DND-41 (cell line): ENCODE data around the gene SLC1A7.

ENCODE experiments used
- ATAC-seq: fragments of 200-7000 bp; cut with Tn5 transposase; 3 replicates; pipeline ENCODE4 v1.9.1; 2021; ENCODE audit warnings: low read depth; ENCODE audit not compliant: insufficient read depth
- DNase-seq: peaks from one replicate; pipeline ENCODE4 v3.0.0-alpha.2; 2020
- H2AFZ ChIP-seq: 2 replicates; pipeline ENCODE4 v1.6.0; 2012; ENCODE audit warnings: low read depth, low read length
- H3K27ac ChIP-seq: 2 replicates; pipeline ENCODE4 v1.5.1; 2012; ENCODE audit warnings: low read length, inconsistent platforms
- H3K27me3 ChIP-seq: fragments of 200-600 bp; sonication (generic); 2 replicates; pipeline ENCODE4 v1.6.0; 2012; ENCODE audit warnings: low read length, mild to moderate bottlenecking, inconsistent platforms; ENCODE audit not compliant: insufficient read depth, poor library complexity
- H3K36me3 ChIP-seq: 2 replicates; pipeline ENCODE4 v1.5.1; 2012; ENCODE audit warnings: low read length, inconsistent platforms; ENCODE audit not compliant: insufficient read depth
- H3K4me1 ChIP-seq: 2 replicates; pipeline ENCODE4 v1.5.1; 2012; ENCODE audit warnings: mild to moderate bottlenecking, low read length; ENCODE audit not compliant: insufficient read depth
- H3K4me2 ChIP-seq: 2 replicates; pipeline ENCODE4 v1.6.0; 2012; ENCODE audit warnings: mild to moderate bottlenecking, moderate library complexity, low read length, inconsistent platforms; ENCODE audit not compliant: insufficient read depth
- H3K4me3 ChIP-seq, 2 experiments: fragments of 200-600 bp in 1 of 2; shearing (Covaris generic) in 1 of 2; 2 replicates each; pipeline ENCODE4 v1.5.1; 2012 to 2016; ENCODE audit warnings: inconsistent platforms in 2 of 2, low read length in 2 of 2, mild to moderate bottlenecking in 2 of 2, low read depth in 1 of 2, moderate library complexity in 1 of 2
- H3K79me2 ChIP-seq: 2 replicates; pipeline ENCODE4 v1.6.0; 2012; ENCODE audit warnings: low read length, inconsistent platforms; ENCODE audit not compliant: insufficient read depth
- H3K9ac ChIP-seq: 2 replicates; pipeline ENCODE4 v1.6.0; 2012; ENCODE audit warnings: low read depth, mild to moderate bottlenecking, inconsistent platforms, low read length, moderate library complexity
- H3K9me3 ChIP-seq: 2 replicates; pipeline ENCODE4 v1.5.1; 2012; ENCODE audit warnings: low read length, moderate library complexity, mild to moderate bottlenecking, inconsistent platforms; ENCODE audit not compliant: insufficient read depth, severe bottlenecking
- H4K20me1 ChIP-seq: 2 replicates; pipeline ENCODE4 v1.6.0; 2012; ENCODE audit warnings: low read length; ENCODE audit not compliant: insufficient read depth
- EZH2 ChIP-seq: IDR thresholded peaks from 3 replicates; pipeline ENCODE4 v1.6.1; 2012; ENCODE audit warnings: borderline replicate concordance, low read depth, mild to moderate bottlenecking, moderate library complexity, low read length, inconsistent platforms; ENCODE audit not compliant: severe bottlenecking
- TF ChIP-seq, protein P1 (sequence below): IDR thresholded peaks from 2 replicates; pipeline ENCODE4 v1.5.1; 2012; ENCODE audit warnings: borderline replicate concordance, low read length, moderate library complexity, mild to moderate bottlenecking; ENCODE audit not compliant: poor library complexity, severe bottlenecking; ENCODE audit errors: extremely low read depth

SLC1A7 gene

DNA sequence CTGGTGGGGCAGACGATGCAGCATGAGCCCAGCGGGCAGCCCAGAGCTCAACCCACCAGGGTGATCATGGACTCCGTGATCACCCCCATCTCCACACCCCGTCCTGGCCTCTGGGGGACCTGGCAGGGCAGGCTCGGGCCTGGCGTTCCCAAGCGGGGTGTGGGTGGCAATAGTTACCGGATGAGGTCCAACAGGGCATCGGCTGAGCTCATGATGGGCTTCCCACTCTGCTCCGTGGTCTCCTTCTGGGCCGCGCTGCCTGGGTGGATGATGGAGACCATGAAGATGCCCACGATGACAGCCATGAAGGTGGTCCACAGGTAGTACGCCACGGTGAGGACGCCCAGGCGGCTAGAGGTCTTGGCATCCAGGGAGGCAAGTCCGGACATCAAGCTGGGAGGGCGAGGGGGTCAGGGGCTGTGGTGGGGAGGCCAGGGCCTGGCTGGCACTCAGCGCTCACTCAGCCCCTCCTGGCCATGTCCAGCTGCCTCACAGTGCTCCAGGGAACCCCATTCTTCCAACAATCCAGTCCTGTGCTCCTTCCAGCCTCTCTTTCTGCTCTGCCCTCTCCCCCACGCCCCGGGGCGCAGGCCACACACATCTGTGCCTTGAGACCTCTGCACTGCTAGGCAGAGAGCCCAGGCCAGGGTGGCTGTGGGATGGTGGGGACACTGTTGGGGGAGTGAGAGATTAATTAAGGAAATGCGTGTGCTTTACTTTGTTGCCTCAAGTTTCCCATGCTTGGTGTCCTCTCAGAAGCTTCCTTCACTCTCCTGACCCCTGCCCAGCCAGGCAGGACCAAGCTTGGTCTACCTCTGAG is 27.6 kb downstream of the SLC1A7 start:
- Histone ChIP-seq H3K9me3 (no peaks in the 10 kb centered on the region), H2AFZ (no peak overlapping the region), H3K27me3 (no peaks in the 10 kb centered on the region), H3K36me3 (no peaks in the 10 kb centered on the region), H3K4me2 (no peak overlapping the region), H3K4me1 (no peaks in the 10 kb centered on the region), H3K27ac (no peak overlapping the region), H3K4me3 (no peak overlapping the region), H3K9ac (no peak overlapping the region), H4K20me1 (no peaks in the 10 kb centered on the region), H3K79me2 (no peaks in the 10 kb centered on the region)
- DNase-seq, result no peak
- no peak for ATAC-seq
- no peak for TF ChIP-seq EZH2
- TF ChIP-seq, protein P1, sequence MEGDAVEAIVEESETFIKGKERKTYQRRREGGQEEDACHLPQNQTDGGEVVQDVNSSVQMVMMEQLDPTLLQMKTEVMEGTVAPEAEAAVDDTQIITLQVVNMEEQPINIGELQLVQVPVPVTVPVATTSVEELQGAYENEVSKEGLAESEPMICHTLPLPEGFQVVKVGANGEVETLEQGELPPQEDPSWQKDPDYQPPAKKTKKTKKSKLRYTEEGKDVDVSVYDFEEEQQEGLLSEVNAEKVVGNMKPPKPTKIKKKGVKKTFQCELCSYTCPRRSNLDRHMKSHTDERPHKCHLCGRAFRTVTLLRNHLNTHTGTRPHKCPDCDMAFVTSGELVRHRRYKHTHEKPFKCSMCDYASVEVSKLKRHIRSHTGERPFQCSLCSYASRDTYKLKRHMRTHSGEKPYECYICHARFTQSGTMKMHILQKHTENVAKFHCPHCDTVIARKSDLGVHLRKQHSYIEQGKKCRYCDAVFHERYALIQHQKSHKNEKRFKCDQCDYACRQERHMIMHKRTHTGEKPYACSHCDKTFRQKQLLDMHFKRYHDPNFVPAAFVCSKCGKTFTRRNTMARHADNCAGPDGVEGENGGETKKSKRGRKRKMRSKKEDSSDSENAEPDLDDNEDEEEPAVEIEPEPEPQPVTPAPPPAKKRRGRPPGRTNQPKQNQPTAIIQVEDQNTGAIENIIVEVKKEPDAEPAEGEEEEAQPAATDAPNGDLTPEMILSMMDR, result no peak

DNA sequence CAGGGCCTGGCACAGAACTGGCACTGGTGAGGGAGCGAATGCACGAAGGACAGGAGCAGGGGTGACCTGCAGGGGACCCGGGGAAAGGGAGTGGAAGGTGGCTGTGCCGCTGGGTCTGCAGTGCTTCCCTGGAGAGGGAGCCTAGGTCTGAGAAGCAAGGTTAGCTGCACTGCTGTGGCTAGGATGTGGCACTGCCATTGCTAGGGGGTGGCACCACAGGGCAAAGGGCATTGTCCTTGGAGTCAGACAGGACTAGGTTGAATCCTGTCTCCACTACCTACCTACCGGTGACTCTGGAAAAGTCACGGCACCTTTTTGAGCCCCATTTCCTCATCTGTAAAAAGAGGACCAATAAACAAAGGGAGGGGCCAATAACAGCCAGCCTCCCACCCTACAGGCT is 28.3 kb downstream of the SLC1A7 start:
- H3K4me3 ChIP-seq, result no peak overlapping the region
- H3K4me2 ChIP-seq, result no peak overlapping the region
- no peaks in the 10 kb centered on the region for H3K79me2 ChIP-seq
- H2AFZ ChIP-seq, result no peak overlapping the region
- no peak for TF ChIP-seq EZH2
- TF ChIP-seq, protein P1, result no peak
- H4K20me1 ChIP-seq, result no peaks in the 10 kb centered on the region
- no peak for DNase-seq
- no peak overlapping the region for H3K27ac ChIP-seq
- no peaks in the 10 kb centered on the region for H3K27me3 ChIP-seq
- no peaks in the 10 kb centered on the region for H3K4me1 ChIP-seq
- H3K9me3 ChIP-seq, result no peaks in the 10 kb centered on the region
- no peak overlapping the region for H3K9ac ChIP-seq
- no peaks in the 10 kb centered on the region for H3K36me3 ChIP-seq
- ATAC-seq, result no peak

DNA sequence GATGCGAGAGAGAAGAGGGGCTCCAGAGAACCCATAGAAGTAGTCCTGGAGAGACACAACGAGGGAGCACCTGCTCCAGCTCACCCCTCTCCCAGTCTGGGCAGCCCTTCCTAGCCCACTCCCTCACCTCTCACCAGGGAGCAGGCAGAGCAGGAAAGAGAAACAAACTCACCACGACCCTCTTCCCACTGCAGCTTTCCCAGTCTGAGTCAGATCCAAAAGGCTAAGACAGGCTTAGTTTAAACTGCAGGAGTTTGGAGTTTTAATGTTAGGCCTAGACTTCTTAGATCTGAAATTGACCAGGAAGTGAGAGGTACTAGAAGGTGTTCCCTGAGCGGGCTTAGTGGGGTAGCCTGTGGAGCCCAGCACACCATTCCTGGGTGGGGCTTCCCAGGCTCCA is 29.6 kb downstream of the SLC1A7 start:
- no peak for DNase-seq
- Histone ChIP-seq H2AFZ (no peak overlapping the region), H3K27me3 (peaks cover 8% of the 10 kb centered on the region), H3K36me3 (no peaks in the 10 kb centered on the region), H3K79me2 (no peaks in the 10 kb centered on the region), H3K4me2 (no peak overlapping the region), H3K27ac (no peak overlapping the region), H4K20me1 (no peaks in the 10 kb centered on the region), H3K9ac (no peak overlapping the region), H3K4me3 (no peak overlapping the region), H3K9me3 (no peaks in the 10 kb centered on the region), H3K4me1 (no peaks in the 10 kb centered on the region; the same call in 1 of the 2 replicates)
- no peak for ATAC-seq
- TF ChIP-seq EZH2, result no peak
- TF ChIP-seq, protein P1, result no peak
